ENCODE data around the gene PIGQ. TPM values are rescaled to one million over a fixed set of nuclear protein-coding genes. Genes with fewer than 3 reads are reported as not detected.

Gene PIGQ
- total RNA-seq, 1 experiment from 2014 or later: 58.0 TPM

- peak; percentile 73 for DNase-seq
- H3K9me3 Mint-ChIP-seq: no peaks in the 10 kb centered on the region
- Histone ChIP-seq H2BK15ac (ENCODE audit: low read depth, low read length) (no peak overlapping the region), H2BK120ac (ENCODE audit: low read depth, low read length, poor library complexity, severe bottlenecking) (no peak overlapping the region), H3K4me2 (ENCODE audit: insufficient read depth, insufficient read length, low read length) (no peak overlapping the region), H4K91ac (ENCODE audit: insufficient read length, low read depth, low read length) (no peak overlapping the region), H3T11ph (ENCODE audit: low read length) (no peak overlapping the region), H2AFZ (ENCODE audit: low read length) (no peak overlapping the region), H3K79me2 (ENCODE audit: insufficient read depth, low read length) (no peaks in the 10 kb centered on the region), H4K5ac (ENCODE audit: insufficient read length, low read depth, low read length) (no peak overlapping the region), H3K79me1 (ENCODE audit: insufficient read depth, low read depth, low read length, poor library complexity, severe bottlenecking) (no peaks in the 10 kb centered on the region), H3K56ac (ENCODE audit: insufficient read length, low read depth, low read length) (no peak overlapping the region), H2AK5ac (ENCODE audit: insufficient read length, low read length) (no peak overlapping the region), H3K23me2 (ENCODE audit: insufficient read length, low read depth, low read length, poor library complexity, severe bottlenecking) (peaks cover 5% of the 10 kb centered on the region), H3K9ac (ENCODE audit: extremely low read depth, insufficient read length, low read length) (no peak overlapping the region), H3K14ac (ENCODE audit: insufficient read depth, low read length) (no peak overlapping the region), H3K27ac (ENCODE audit: insufficient read length, low read depth, low read length) (no peak overlapping the region), H3K4ac (ENCODE audit: low read depth, low read length) (no peak overlapping the region), H4K20me1 (ENCODE audit: control insufficient read depth, insufficient read depth, insufficient read length) (no peaks in the 10 kb centered on the region), H3K18ac (ENCODE audit: insufficient read length, low read depth, low read length) (no peak overlapping the region), H2BK12ac (ENCODE audit: insufficient read length, low read depth, low read length) (no peak overlapping the region), H2BK5ac (ENCODE audit: insufficient read length, low read length) (no peak overlapping the region), H3K9me3 (ENCODE audit: control insufficient read depth, low read depth, low read length) (no peaks in the 10 kb centered on the region), H3K4me1 (ENCODE audit: insufficient read depth, low read length) (no peaks in the 10 kb centered on the region; the same call in 1 of the 2 replicates), H4K8ac (replicated peaks; ENCODE audit: insufficient read length, low read depth, low read length) (no peak overlapping the region), H2BK20ac (ENCODE audit: low read depth, low read length, poor library complexity, severe bottlenecking) (no peak overlapping the region), H3K23ac (ENCODE audit: insufficient read length, low read depth, low read length) (no peak overlapping the region), H3K27me3 (ENCODE audit: insufficient read depth, low read length) (peaks cover 7% of the 10 kb centered on the region; the same call in 1 of the 2 replicates)
- no peak overlapping the region for H3K27ac Mint-ChIP-seq
- H3K4me3 Mint-ChIP-seq: no peak overlapping the region
- WGBS (ENCODE audit: extremely low coverage, insufficient read length, low lambda C conversion rate): no CpG with 5 or more reads among the region's 10 CpGs
- TF ChIP-seq, protein P1, sequence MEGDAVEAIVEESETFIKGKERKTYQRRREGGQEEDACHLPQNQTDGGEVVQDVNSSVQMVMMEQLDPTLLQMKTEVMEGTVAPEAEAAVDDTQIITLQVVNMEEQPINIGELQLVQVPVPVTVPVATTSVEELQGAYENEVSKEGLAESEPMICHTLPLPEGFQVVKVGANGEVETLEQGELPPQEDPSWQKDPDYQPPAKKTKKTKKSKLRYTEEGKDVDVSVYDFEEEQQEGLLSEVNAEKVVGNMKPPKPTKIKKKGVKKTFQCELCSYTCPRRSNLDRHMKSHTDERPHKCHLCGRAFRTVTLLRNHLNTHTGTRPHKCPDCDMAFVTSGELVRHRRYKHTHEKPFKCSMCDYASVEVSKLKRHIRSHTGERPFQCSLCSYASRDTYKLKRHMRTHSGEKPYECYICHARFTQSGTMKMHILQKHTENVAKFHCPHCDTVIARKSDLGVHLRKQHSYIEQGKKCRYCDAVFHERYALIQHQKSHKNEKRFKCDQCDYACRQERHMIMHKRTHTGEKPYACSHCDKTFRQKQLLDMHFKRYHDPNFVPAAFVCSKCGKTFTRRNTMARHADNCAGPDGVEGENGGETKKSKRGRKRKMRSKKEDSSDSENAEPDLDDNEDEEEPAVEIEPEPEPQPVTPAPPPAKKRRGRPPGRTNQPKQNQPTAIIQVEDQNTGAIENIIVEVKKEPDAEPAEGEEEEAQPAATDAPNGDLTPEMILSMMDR (conservative IDR thresholded peaks at IDR 0.05): no peak
- H3K27me3 Mint-ChIP-seq (ENCODE audit: low read depth): peaks cover 33% of the 10 kb centered on the region
- H3K36me3 Mint-ChIP-seq (ENCODE audit: insufficient read depth in 1 of 3, low read depth in 3 of 3): peaks cover 0 to 4% (median 4%) of the 10 kb centered on the region in 3 experiments; a peak in 3 of 7 replicates
- H3K4me1 Mint-ChIP-seq: peaks cover 6 to 21% of the 10 kb centered on the region in 2 experiments
Measured at GRCh38 chr16:585351-585750, 15.6 kb downstream of the PIGQ start.
